WTC11 (cell line): ENCODE results near the gene TP53I13. TPM values are rescaled to one million over a fixed set of nuclear protein-coding genes. Genes with fewer than 3 reads are reported as not detected.

Experiments used
- CREB1 ChIP-seq: sonication (generic); formaldehyde crosslinking; IDR thresholded peaks from 2 replicates; pipeline ENCODE4 v1.8.0; 2023; ENCODE audit warnings: mild to moderate bottlenecking, missing genetic modification reagents
- E2F1 ChIP-seq: sonication (generic); formaldehyde crosslinking; IDR thresholded peaks from 2 replicates; pipeline ENCODE4 v1.8.0; 2022; ENCODE audit warnings: mild to moderate bottlenecking, missing genetic modification reagents
- FOXP1 ChIP-seq: sonication (generic); formaldehyde crosslinking; IDR thresholded peaks from 2 replicates; pipeline ENCODE4 v1.8.0; 2022; ENCODE audit warnings: missing genetic modification reagents, mild to moderate bottlenecking, moderate library complexity, borderline replicate concordance
- HMGXB4 ChIP-seq: sonication (generic); formaldehyde crosslinking; IDR thresholded peaks from 2 replicates; pipeline ENCODE4 v1.8.1; 2023; ENCODE audit warnings: mild to moderate bottlenecking, moderate library complexity, missing genetic modification reagents
- IRF2 ChIP-seq: sonication (generic); formaldehyde crosslinking; IDR thresholded peaks from 2 replicates; pipeline ENCODE4 v1.8.0; 2022; ENCODE audit warnings: low read depth, missing genetic modification reagents, borderline replicate concordance
- JUN ChIP-seq: sonication (generic); formaldehyde crosslinking; IDR thresholded peaks from 2 replicates; pipeline ENCODE4 v1.8.0; 2023; ENCODE audit warnings: mild to moderate bottlenecking, missing genetic modification reagents
- NFE2L1 ChIP-seq: sonication (generic); formaldehyde crosslinking; IDR thresholded peaks from 2 replicates; pipeline ENCODE4 v1.8.1; 2023; ENCODE audit warnings: missing genetic modification reagents
- NR1H2 ChIP-seq: sonication (generic); formaldehyde crosslinking; IDR thresholded peaks from 2 replicates; pipeline ENCODE4 v1.9.0; 2021; ENCODE audit warnings: mild to moderate bottlenecking, moderate library complexity, missing genetic modification reagents
- NR3C1 ChIP-seq: sonication (generic); formaldehyde crosslinking; conservative IDR thresholded peaks from 2 replicates; pipeline ENCODE4 v1.8.1; 2023; ENCODE audit warnings: low read depth, mild to moderate bottlenecking, missing genetic modification reagents
- OVOL2 ChIP-seq: fragments of 250-450 bp; sonication (Bioruptor Pico); IDR thresholded peaks from 2 replicates; pipeline ENCODE4 v1.9.0; 2021; ENCODE audit warnings: mild to moderate bottlenecking, borderline replicate concordance
- PRDM15 ChIP-seq: sonication (generic); formaldehyde crosslinking; IDR thresholded peaks from 2 replicates; pipeline ENCODE4 v1.8.0; 2022; ENCODE audit warnings: missing genetic modification reagents
- RELA ChIP-seq: sonication (generic); formaldehyde crosslinking; IDR thresholded peaks from 2 replicates; pipeline ENCODE4 v1.8.1; 2022; ENCODE audit warnings: missing genetic modification reagents, mild to moderate bottlenecking, borderline replicate concordance
- RORB ChIP-seq: fragments of 250-450 bp; sonication (Bioruptor Pico); IDR thresholded peaks from 2 replicates; pipeline ENCODE4 v1.9.0; 2021; ENCODE audit warnings: mild to moderate bottlenecking
- SMAD3 ChIP-seq: sonication (generic); formaldehyde crosslinking; IDR thresholded peaks from 2 replicates; pipeline ENCODE4 v1.8.0; 2022; ENCODE audit warnings: missing genetic modification reagents, mild to moderate bottlenecking, borderline replicate concordance
- SP1 ChIP-seq: sonication (generic); formaldehyde crosslinking; conservative IDR thresholded peaks from 2 replicates; pipeline ENCODE4 v1.8.1; 2022; ENCODE audit warnings: missing genetic modification reagents
- TEAD4 ChIP-seq: sonication (generic); formaldehyde crosslinking; IDR thresholded peaks from 2 replicates; pipeline ENCODE4 v1.8.0; 2022; ENCODE audit warnings: mild to moderate bottlenecking, missing genetic modification reagents
- ZBTB21 ChIP-seq: sonication (generic); formaldehyde crosslinking; IDR thresholded peaks from 2 replicates; pipeline ENCODE4 v1.8.1; 2023; ENCODE audit warnings: mild to moderate bottlenecking, missing genetic modification reagents, borderline replicate concordance
- ZNF121 ChIP-seq: sonication (generic); formaldehyde crosslinking; IDR thresholded peaks from 2 replicates; pipeline ENCODE4 v1.8.0; 2023; ENCODE audit warnings: missing genetic modification reagents
- total RNA-seq: library from RNA; stranded (reverse); gene quantifications from 3 replicates; pipeline ENCODE4 v1.2.3, GENCODE V29; 2021
- TF ChIP-seq, protein P1 (sequence below): sonication (generic); formaldehyde crosslinking; IDR thresholded peaks from 2 replicates; pipeline ENCODE4 v1.8.1; 2023; ENCODE audit warnings: mild to moderate bottlenecking, missing genetic modification reagents, borderline replicate concordance
- TF ChIP-seq, protein P2 (sequence below): sonication (generic); formaldehyde crosslinking; IDR thresholded peaks from 2 replicates; pipeline ENCODE4 v1.8.0; 2022; ENCODE audit warnings: mild to moderate bottlenecking, missing genetic modification reagents
- TF ChIP-seq, protein P3 (sequence below): sonication (generic); formaldehyde crosslinking; IDR thresholded peaks from 2 replicates; pipeline ENCODE4 v1.8.0; 2022; ENCODE audit warnings: mild to moderate bottlenecking, missing genetic modification reagents
- TF ChIP-seq, protein P4 (sequence below): sonication (generic); formaldehyde crosslinking; IDR thresholded peaks from 2 replicates; pipeline ENCODE4 v1.8.1; 2022; ENCODE audit warnings: low read depth, missing genetic modification reagents, borderline replicate concordance

TP53I13 gene
- total RNA-seq, 1 experiment from 2014 or later = 41.9 TPM

- TF ChIP-seq, protein P1, sequence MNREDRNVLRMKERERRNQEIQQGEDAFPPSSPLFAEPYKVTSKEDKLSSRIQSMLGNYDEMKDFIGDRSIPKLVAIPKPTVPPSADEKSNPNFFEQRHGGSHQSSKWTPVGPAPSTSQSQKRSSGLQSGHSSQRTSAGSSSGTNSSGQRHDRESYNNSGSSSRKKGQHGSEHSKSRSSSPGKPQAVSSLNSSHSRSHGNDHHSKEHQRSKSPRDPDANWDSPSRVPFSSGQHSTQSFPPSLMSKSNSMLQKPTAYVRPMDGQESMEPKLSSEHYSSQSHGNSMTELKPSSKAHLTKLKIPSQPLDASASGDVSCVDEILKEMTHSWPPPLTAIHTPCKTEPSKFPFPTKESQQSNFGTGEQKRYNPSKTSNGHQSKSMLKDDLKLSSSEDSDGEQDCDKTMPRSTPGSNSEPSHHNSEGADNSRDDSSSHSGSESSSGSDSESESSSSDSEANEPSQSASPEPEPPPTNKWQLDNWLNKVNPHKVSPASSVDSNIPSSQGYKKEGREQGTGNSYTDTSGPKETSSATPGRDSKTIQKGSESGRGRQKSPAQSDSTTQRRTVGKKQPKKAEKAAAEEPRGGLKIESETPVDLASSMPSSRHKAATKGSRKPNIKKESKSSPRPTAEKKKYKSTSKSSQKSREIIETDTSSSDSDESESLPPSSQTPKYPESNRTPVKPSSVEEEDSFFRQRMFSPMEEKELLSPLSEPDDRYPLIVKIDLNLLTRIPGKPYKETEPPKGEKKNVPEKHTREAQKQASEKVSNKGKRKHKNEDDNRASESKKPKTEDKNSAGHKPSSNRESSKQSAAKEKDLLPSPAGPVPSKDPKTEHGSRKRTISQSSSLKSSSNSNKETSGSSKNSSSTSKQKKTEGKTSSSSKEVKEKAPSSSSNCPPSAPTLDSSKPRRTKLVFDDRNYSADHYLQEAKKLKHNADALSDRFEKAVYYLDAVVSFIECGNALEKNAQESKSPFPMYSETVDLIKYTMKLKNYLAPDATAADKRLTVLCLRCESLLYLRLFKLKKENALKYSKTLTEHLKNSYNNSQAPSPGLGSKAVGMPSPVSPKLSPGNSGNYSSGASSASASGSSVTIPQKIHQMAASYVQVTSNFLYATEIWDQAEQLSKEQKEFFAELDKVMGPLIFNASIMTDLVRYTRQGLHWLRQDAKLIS (CRISPR knock-in tag) = peak; percentile 80; the same call in 1 of the 2 replicates
- peak; percentile 58; the same call in 1 of the 2 replicates for TF ChIP-seq NR1H2 (CRISPR knock-in tag)
- TF ChIP-seq FOXP1 (CRISPR knock-in tag) = peak; percentile 76; the same call in 1 of the 2 replicates
- TF ChIP-seq, protein P2, sequence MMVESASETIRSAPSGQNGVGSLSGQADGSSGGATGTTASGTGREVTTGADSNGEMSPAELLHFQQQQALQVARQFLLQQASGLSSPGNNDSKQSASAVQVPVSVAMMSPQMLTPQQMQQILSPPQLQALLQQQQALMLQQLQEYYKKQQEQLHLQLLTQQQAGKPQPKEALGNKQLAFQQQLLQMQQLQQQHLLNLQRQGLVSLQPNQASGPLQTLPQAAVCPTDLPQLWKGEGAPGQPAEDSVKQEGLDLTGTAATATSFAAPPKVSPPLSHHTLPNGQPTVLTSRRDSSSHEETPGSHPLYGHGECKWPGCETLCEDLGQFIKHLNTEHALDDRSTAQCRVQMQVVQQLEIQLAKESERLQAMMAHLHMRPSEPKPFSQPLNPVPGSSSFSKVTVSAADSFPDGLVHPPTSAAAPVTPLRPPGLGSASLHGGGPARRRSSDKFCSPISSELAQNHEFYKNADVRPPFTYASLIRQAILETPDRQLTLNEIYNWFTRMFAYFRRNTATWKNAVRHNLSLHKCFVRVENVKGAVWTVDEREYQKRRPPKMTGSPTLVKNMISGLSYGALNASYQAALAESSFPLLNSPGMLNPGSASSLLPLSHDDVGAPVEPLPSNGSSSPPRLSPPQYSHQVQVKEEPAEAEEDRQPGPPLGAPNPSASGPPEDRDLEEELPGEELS (CRISPR knock-in tag) = peak; percentile 10; the same call in 1 of the 2 replicates
- peak; percentile 30; the same call in 1 of the 2 replicates for TF ChIP-seq SP1 (CRISPR knock-in tag)
- peak; percentile 62; the same call in 1 of the 2 replicates for TF ChIP-seq NFE2L1 (CRISPR knock-in tag)
- peak; percentile 50; the same call in 1 of the 2 replicates for TF ChIP-seq PRDM15 (CRISPR knock-in tag)
- TF ChIP-seq E2F1 = peak; percentile 84; the same call in 1 of the 2 replicates
- TF ChIP-seq CREB1 = peak; percentile 66
- TF ChIP-seq IRF2 (CRISPR knock-in tag) = peak; percentile 73; the same call in 1 of the 2 replicates
- TF ChIP-seq JUN (CRISPR knock-in tag) = peak; percentile 98
- peak; percentile 5; the same call in 1 of the 2 replicates for TF ChIP-seq HMGXB4
- TF ChIP-seq, protein P3, sequence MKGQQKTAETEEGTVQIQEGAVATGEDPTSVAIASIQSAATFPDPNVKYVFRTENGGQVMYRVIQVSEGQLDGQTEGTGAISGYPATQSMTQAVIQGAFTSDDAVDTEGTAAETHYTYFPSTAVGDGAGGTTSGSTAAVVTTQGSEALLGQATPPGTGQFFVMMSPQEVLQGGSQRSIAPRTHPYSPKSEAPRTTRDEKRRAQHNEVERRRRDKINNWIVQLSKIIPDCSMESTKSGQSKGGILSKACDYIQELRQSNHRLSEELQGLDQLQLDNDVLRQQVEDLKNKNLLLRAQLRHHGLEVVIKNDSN (CRISPR knock-in tag) = peak; percentile 80
- no peak for TF ChIP-seq OVOL2 (CRISPR knock-in tag)
- TF ChIP-seq ZNF121 (CRISPR knock-in tag) = no peak
- peak; percentile 66; the same call in 1 of the 2 replicates for TF ChIP-seq RELA (CRISPR knock-in tag)
- TF ChIP-seq SMAD3 (CRISPR knock-in tag) = no peak
- TF ChIP-seq ZBTB21 (CRISPR knock-in tag) = peak; percentile 66; the same call in 1 of the 2 replicates
- TF ChIP-seq TEAD4 (CRISPR knock-in tag) = peak; percentile 93
- TF ChIP-seq NR3C1 (CRISPR knock-in tag) = no peak; the same call in 1 of the 2 replicates
- TF ChIP-seq, protein P4, sequence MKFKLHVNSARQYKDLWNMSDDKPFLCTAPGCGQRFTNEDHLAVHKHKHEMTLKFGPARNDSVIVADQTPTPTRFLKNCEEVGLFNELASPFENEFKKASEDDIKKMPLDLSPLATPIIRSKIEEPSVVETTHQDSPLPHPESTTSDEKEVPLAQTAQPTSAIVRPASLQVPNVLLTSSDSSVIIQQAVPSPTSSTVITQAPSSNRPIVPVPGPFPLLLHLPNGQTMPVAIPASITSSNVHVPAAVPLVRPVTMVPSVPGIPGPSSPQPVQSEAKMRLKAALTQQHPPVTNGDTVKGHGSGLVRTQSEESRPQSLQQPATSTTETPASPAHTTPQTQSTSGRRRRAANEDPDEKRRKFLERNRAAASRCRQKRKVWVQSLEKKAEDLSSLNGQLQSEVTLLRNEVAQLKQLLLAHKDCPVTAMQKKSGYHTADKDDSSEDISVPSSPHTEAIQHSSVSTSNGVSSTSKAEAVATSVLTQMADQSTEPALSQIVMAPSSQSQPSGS = peak; percentile 70; the same call in 1 of the 2 replicates
- TF ChIP-seq RORB = no peak
Observed at GRCh38 chr17:29593591-29594518, 25.4 kb downstream of the TP53I13 start (continued).
